Adrenal gland (tissue), 12 donors: ENCODE measurements around the gene PYGB. TPM values are rescaled to one million over a fixed set of nuclear protein-coding genes. Genes with fewer than 3 reads are reported as not detected.

ENCODE experiments used
- DNase-seq, 7 donors: peaks; one replicate each; pipeline ENCODE4 v3.0.0-alpha.2; 2019 to 2020
- H3K27ac ChIP-seq, 5 donors: fragments of 200-600 bp; sonication (generic) in 4 of 5; 1 replicate in 3 of 5; 2 replicates in 2 of 5; pipeline versions ENCODE4 v1.5.1 to v1.8.0; 2016 to 2020; ENCODE audit warnings: mild to moderate bottlenecking in 1 of 5
- H3K27me3 ChIP-seq: fragments of 200-600 bp; 2 replicates; pipeline ENCODE4 v1.8.0; 2021
- H3K36me3 ChIP-seq, 2 donors: fragments of 200-600 bp; replicated peaks in 1 of 2; 1 replicate in 1 of 2; 2 replicates in 1 of 2; pipeline versions ENCODE4 v1.5.1 to v1.8.0; 2018 to 2022
- H3K4me1 ChIP-seq, 2 donors: fragments of 200-600 bp; replicated peaks in 1 of 2; 1 replicate in 1 of 2; 2 replicates in 1 of 2; pipeline versions ENCODE4 v1.5.1 to v1.8.0; 2018 to 2021
- H3K4me3 ChIP-seq, 4 donors: fragments of 200-600 bp; sonication (generic) in 3 of 4; one replicate each; pipeline ENCODE4 v1.5.1; 2016 to 2018
- H3K9me3 ChIP-seq, 3 donors: fragments of 200-600 bp; sonication (generic) in 1 of 3; replicated peaks in 1 of 3; 1 replicate in 2 of 3; 2 replicates in 1 of 3; pipeline versions ENCODE4 v1.5.1 to v1.8.0; 2016 to 2021
- POLR2A ChIP-seq, 2 donors: fragments of 450-650 bp; IDR thresholded peaks; one replicate each; pipeline ENCODE4 v1.6.1; 2017; ENCODE audit warnings: antibody characterized with exemption in 2 of 2, mild to moderate bottlenecking in 2 of 2, moderate library complexity in 1 of 2
- WGBS, 4 donors: extraction: QIAGEN DNeasy Blood & Tissue Kit in 2 of 4; methylation state at CpG; one replicate each; pipeline versions ENCODE4 v1.1.5 to v1.1.7; 2013 to 2017; 5-methylcytosine and 5-hydroxymethylcytosine counted together
- intact Hi-C, 2 donors: fragments of 100-400 bp; cut with DNase I; formaldehyde crosslinking; loops; one replicate each; pipeline versions ENCODE4 v1.14.1 to v1.15.0; 2022 to 2023
- polyA plus RNA-seq, 3 donors: library from polyadenylated mRNA; stranded (reverse); fragments of 200-250 nt in 2 of 3; fragments of 350-450 nt in 1 of 3; fragmentation: Illumina TruSeq in 1 of 3; extraction: RNeasy Lipid Tissue Mini Kit (QIAGEN cat#74804) in 1 of 3; gene quantifications; one replicate each; pipeline ENCODE4 v1.2.3, GENCODE V29; 2013 to 2014
- total RNA-seq, 9 donors: library from RNA; depleted of rRNA in 4 of 9; stranded (reverse); fragments of >200 nt in 4 of 9; fragments of 120-200 nt in 1 of 9; fragmentation: NEBNext Ultra II Directional in 1 of 9; extraction: Animal tissue kit (Norgen Biotek cat#: 25700) in 1 of 9; gene quantifications; one replicate each; pipeline versions ENCODE4 v1.1.0 to v1.2.4, GENCODE V29; 2013 to 2023
- TF ChIP-seq, protein P1 (sequence below), 6 experiments: fragments of 450-650 bp in 4 of 6; fragments of 200-600 bp in 2 of 6; sonication (generic) in 1 of 6; IDR thresholded peaks; 1 replicate in 5 of 6; 2 replicates in 1 of 6; pipeline versions ENCODE4 v1.5.1 to v1.8.0; 2016 to 2021; ENCODE audit warnings: antibody characterized with exemption in 6 of 6, mild to moderate bottlenecking in 2 of 6, moderate library complexity in 1 of 6
- donor health status: healthy with polysubstance abuse.
- donor health status: Bipolar disorder and iron deficiency.
- donor health status: DM: yes; HTN: yes; CAD: no.
- donor health status: DM: no; HTN: no; CAD: no.
- donor health status: DM: no; HTN: no; CAD: no.
- donor health status: DM: yes; HTN: yes; CAD: no.

PYGB gene
- total and polyA plus RNA-seq, 12 donors, result 15.7 to 118 (median 71.4) TPM

DNA sequence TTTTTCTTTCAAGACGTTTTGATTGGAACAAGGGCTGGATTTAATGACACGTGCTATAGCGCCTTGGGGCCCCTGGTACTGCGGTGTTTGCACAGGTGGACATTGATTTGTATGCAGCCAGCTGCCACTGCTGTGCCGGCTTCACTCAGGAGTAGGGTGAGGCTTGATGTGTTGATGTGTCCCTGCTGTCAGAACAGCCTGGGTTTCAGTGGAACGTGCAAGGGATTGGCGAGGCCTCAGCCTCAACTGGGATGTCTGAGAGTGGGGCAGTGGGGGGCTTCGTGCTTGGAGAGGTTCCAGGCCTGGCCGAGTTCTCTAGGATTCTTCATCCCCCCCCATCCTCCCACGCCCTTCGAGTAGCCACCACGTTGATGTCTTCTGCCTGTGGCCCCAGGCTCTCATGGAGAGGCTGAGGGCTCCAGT, 23.0 kb downstream of the PYGB start:
- intact Hi-C loops, result no loop called here
- WGBS, 4 donors, result 88 to 93% (median 90%) methylated on average over 12 of the region's 12 CpGs
- H3K27me3 ChIP-seq, result no peaks in the 10 kb centered on the region
- no peak overlapping the region for H3K27ac ChIP-seq
- peaks cover 0 to 43% of the 10 kb centered on the region in 2 donors for H3K36me3 ChIP-seq
- peak in 4 of 7 donors; percentile 5 to 49 (median 8) for DNase-seq
- no peak overlapping the region for H3K4me3 ChIP-seq
- H3K4me1 ChIP-seq, result no peaks in the 10 kb centered on the region
- TF ChIP-seq POLR2A (IDR thresholded peaks at IDR 0.05), result no peak
- TF ChIP-seq, protein P1, sequence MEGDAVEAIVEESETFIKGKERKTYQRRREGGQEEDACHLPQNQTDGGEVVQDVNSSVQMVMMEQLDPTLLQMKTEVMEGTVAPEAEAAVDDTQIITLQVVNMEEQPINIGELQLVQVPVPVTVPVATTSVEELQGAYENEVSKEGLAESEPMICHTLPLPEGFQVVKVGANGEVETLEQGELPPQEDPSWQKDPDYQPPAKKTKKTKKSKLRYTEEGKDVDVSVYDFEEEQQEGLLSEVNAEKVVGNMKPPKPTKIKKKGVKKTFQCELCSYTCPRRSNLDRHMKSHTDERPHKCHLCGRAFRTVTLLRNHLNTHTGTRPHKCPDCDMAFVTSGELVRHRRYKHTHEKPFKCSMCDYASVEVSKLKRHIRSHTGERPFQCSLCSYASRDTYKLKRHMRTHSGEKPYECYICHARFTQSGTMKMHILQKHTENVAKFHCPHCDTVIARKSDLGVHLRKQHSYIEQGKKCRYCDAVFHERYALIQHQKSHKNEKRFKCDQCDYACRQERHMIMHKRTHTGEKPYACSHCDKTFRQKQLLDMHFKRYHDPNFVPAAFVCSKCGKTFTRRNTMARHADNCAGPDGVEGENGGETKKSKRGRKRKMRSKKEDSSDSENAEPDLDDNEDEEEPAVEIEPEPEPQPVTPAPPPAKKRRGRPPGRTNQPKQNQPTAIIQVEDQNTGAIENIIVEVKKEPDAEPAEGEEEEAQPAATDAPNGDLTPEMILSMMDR (IDR thresholded peaks at IDR 0.05), result no peak
- no peaks in the 10 kb centered on the region for H3K9me3 ChIP-seq

DNA sequence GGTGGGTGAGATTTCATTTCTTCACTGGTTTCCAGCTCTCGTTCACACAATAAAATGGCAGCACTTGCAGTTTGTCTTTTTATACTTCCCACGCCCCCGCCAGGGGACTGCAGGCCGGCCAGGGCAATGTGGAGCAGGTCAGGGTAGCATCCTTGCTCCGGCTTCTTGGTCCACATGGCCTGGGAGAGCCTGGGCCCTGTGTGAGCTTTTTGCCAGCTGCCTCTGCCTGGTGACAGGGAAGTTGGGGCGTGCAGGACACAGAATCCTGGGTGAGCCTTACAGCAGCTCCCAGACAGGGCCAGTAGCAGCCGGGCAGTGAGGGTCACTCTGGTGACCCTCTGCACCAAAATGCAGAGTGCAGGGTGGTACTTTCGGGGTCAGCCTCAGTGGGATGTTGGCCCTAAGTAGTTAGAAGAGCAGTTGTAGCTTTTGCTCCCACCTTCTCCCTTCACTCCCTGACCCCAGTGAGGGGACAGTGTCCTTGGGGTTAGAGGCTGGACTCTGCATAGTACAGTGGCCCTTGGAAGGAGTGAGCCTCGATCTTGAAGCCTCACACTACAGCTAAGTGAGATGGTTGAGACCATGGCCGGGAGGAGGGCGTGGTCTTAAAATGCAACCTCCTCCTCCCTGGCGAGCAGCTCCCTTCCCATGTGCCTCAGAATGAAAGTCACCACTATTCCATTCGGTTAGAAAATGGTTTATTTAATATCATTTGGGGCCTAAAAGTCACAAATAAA, 23.8 kb downstream of the PYGB start:
- Histone ChIP-seq H3K9me3 (no peaks in the 10 kb centered on the region), H3K4me3 (no peak overlapping the region), H3K4me1 (no peaks in the 10 kb centered on the region), H3K36me3 (peaks cover 0 to 47% of the 10 kb centered on the region in 2 donors), H3K27ac (no peak overlapping the region), H3K27me3 (no peaks in the 10 kb centered on the region)
- DNase-seq, result peak in 3 of 7 donors; percentile 6 to 42 (median 9)
- WGBS, 4 donors, result 93 to 95% (median 94%) methylated on average over 13 of the region's 13 CpGs
- intact Hi-C loops, result no loop called here
- no peak for TF ChIP-seq POLR2A (IDR thresholded peaks at IDR 0.05)
- TF ChIP-seq, protein P1 (IDR thresholded peaks at IDR 0.05), result no peak

DNA sequence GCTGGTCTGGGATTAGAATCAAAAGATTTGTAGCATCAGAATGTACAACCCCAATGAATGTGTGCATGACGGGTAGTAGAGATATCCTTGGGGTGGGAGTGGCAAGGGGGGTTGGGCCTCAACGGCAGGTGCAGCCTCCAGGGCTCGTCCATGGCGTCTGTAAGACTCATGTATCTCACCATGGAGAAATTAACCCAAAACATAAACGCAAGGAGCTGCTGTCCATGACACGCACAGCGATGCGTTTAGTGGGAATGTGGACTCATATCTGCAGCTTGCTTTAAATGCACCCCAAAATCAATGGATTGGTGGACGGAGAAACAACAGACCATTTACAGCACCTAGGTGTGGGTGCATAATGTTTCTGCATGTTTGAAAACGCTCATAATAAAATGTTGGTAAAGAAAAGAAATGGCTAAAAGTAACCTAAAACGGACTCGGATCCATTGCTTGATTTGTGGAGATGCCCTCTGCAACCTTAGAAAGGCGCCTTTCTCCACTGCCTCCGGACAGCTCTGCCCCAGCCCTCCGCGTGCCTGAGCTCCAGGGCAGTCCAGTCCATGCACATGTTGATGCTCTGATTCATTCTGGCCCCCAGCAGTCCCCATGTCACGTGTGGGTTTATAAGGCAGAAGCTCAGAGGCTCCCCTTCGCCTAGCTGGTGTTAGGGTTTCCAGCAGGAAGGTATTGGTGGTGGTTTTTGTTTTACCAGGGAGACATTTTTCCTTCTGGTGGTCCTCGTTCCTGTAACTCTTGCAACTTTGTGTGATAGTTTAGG, 24.5 kb downstream of the PYGB start:
- no peak overlapping the region for H3K27ac ChIP-seq
- peaks cover 0 to 53% of the 10 kb centered on the region in 2 donors for H3K36me3 ChIP-seq
- H3K4me3 ChIP-seq, result no peak overlapping the region
- no peaks in the 10 kb centered on the region for H3K27me3 ChIP-seq
- no peaks in the 10 kb centered on the region for H3K9me3 ChIP-seq
- H3K4me1 ChIP-seq, result no peaks in the 10 kb centered on the region
- no peak for TF ChIP-seq POLR2A (IDR thresholded peaks at IDR 0.05)
- intact Hi-C loops, result no loop called here
- peak in 3 of 7 donors; percentile 3 to 38 (median 7) for DNase-seq
- 90 to 93% (median 93%) methylated on average over 19 of the region's 19 CpGs for WGBS, 4 donors

DNA sequence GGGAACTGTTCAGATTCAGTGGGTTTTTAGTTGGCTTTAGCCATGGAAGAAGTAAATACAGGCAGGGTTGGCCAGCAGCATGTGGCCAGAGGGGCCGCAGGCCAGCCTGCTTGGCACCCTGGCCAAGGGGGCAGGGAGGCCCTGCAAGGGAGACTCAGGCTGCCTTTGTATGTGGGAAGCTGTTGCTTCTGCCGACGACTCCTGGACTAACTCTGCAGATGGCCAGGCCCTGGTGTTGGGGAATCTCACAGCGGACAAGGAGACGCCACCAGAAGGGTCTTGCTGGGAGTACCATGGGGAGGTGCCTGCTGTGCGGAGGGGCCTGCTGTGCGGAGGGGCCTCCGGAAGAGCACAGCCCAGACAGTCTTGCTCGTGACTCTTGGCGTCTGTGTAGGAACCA, 25.2 kb downstream of the PYGB start:
- Histone ChIP-seq H3K27ac (no peak overlapping the region), H3K9me3 (no peaks in the 10 kb centered on the region), H3K4me1 (no peaks in the 10 kb centered on the region), H3K36me3 (peaks cover 0 to 58% of the 10 kb centered on the region in 2 donors), H3K27me3 (no peaks in the 10 kb centered on the region), H3K4me3 (no peak overlapping the region)
- 93 to 99% (median 96%) methylated on average over 8 to 10 of the region's 10 CpGs for WGBS, 4 donors
- intact Hi-C loops, result no loop called here
- TF ChIP-seq POLR2A (IDR thresholded peaks at IDR 0.05), result no peak
- TF ChIP-seq, protein P1 (IDR thresholded peaks at IDR 0.05), result no peak
- DNase-seq, result peak in 3 of 7 donors; percentile 3 to 35 (median 10)
